Measurements from ENCODE around the gene ANP32A. TPM values are rescaled to one million over a fixed set of nuclear protein-coding genes. Genes with fewer than 3 reads are reported as not detected.

The ANP32A gene
- total RNA-seq, 1 donor, result 41.0 TPM

GRCh38 chr15:68819495-68820294, 1.0 kb downstream of the ANP32A start:
- DNase-seq (ENCODE audit: low read depth), result peak; percentile 57
- peak overlapping the region; percentile 97 for H3K4me3 ChIP-seq (ENCODE audit: low read depth, low read length)
- no peak for TF ChIP-seq CTCF (IDR thresholded peaks at IDR 0.05; ENCODE audit: insufficient read depth, low read length)

GRCh38 chr15:68818769-68819494, 1.8 kb downstream of the ANP32A start:
- no peak for TF ChIP-seq CTCF (IDR thresholded peaks at IDR 0.05; ENCODE audit: insufficient read depth, low read length)
- H3K4me3 ChIP-seq (ENCODE audit: low read depth, low read length), result peak overlapping the region; percentile 97
- DNase-seq (ENCODE audit: low read depth), result peak; percentile 33

- peak; percentile 49 for DNase-seq (ENCODE audit: low read depth)
- no peak for TF ChIP-seq CTCF (IDR thresholded peaks at IDR 0.05; ENCODE audit: insufficient read depth, low read length)
- H3K4me3 ChIP-seq (ENCODE audit: low read depth, low read length), result peak overlapping the region; percentile 97
Measured at GRCh38 chr15:68818066-68818768, 2.5 kb downstream of the ANP32A start.

GRCh38 chr15:68817304-68818065, 3.2 kb downstream of the ANP32A start:
- H3K4me3 ChIP-seq (ENCODE audit: low read depth, low read length), result peak overlapping the region; percentile 97
- no peak for TF ChIP-seq CTCF (IDR thresholded peaks at IDR 0.05; ENCODE audit: insufficient read depth, low read length)
- peak; percentile 53 for DNase-seq (ENCODE audit: low read depth)

- no peak for DNase-seq (ENCODE audit: low read depth)
- TF ChIP-seq CTCF (IDR thresholded peaks at IDR 0.05; ENCODE audit: insufficient read depth, low read length), result no peak
Measured at GRCh38 chr15:68816795-68817303, 3.8 kb downstream of the ANP32A start.

GRCh38 chr15:68816158-68816557, 4.5 kb downstream of the ANP32A start:
- DNase-seq (ENCODE audit: low read depth), result no peak
- no peak overlapping the region for H3K4me3 ChIP-seq (ENCODE audit: low read depth, low read length)
- no peak for TF ChIP-seq CTCF (IDR thresholded peaks at IDR 0.05; ENCODE audit: insufficient read depth, low read length)

More at GRCh38 chr15:68816795-68817303, 3.8 kb downstream of the ANP32A start:
- peak overlapping the region; percentile 97 for H3K4me3 ChIP-seq (ENCODE audit: low read depth, low read length)
